Gastrocnemius medialis (tissue), 4 donors: ENCODE data around the gene PIK3IP1. TPM values are rescaled to one million over a fixed set of nuclear protein-coding genes. Genes with fewer than 3 reads are reported as not detected.

Experiments used
- ATAC-seq, 2 donors: fragments of 150-250 bp; one replicate each; pipeline ENCODE4 v1.9.1; 2016
- DNase-seq, 2 donors: peaks; one replicate each; pipeline ENCODE4 v3.0.0-alpha.2; 2019
- H3K27ac ChIP-seq, 4 donors: fragments of 200-600 bp; sonication (generic); 1 replicate in 1 of 4; 2 replicates in 3 of 4; pipeline ENCODE4 v1.5.1; 2016 to 2018; ENCODE audit warnings: mild to moderate bottlenecking in 2 of 4, moderate library complexity in 1 of 4
- H3K27me3 ChIP-seq, 3 donors: fragments of 200-600 bp; sonication (generic) in 2 of 3; 1 replicate in 1 of 3; 2 replicates in 2 of 3; pipeline versions ENCODE4 v1.5.1 to v1.6.0; 2016 to 2019; ENCODE audit warnings: mild to moderate bottlenecking in 1 of 3, moderate library complexity in 1 of 3
- H3K36me3 ChIP-seq, 2 donors: fragments of 200-600 bp; sonication (generic) in 1 of 2; one replicate each; pipeline ENCODE4 v1.5.1; 2017 to 2018
- H3K4me1 ChIP-seq, 2 donors: fragments of 200-600 bp; sonication (generic) in 1 of 2; one replicate each; pipeline ENCODE4 v1.5.1; 2016 to 2017; ENCODE audit warnings: mild to moderate bottlenecking in 2 of 2
- H3K4me3 ChIP-seq, 4 donors: fragments of 200-600 bp; sonication (generic) in 3 of 4; 1 replicate in 1 of 4; 2 replicates in 3 of 4; pipeline ENCODE4 v1.5.1; 2016 to 2019; ENCODE audit warnings: mild to moderate bottlenecking in 2 of 4
- H3K9me3 ChIP-seq, 3 donors: fragments of 200-600 bp; sonication (generic) in 2 of 3; 1 replicate in 1 of 3; 2 replicates in 2 of 3; pipeline ENCODE4 v1.5.1; 2016 to 2019
- CTCF ChIP-seq, 5 experiments: fragments of 450-650 bp in 3 of 5; fragments of 200-600 bp in 2 of 5; sonication (generic) in 2 of 5; IDR thresholded peaks in 4 of 5; conservative IDR thresholded peaks in 1 of 5; 1 replicate in 4 of 5; 2 replicates in 1 of 5; pipeline ENCODE4 v1.5.1; 2016 to 2019; ENCODE audit warnings: antibody characterized with exemption in 5 of 5, mild to moderate bottlenecking in 3 of 5, moderate library complexity in 3 of 5
- POLR2A ChIP-seq, 2 donors: fragments of 450-650 bp; IDR thresholded peaks; one replicate each; pipeline ENCODE4 v1.6.1; 2017; ENCODE audit warnings: antibody characterized with exemption in 2 of 2, mild to moderate bottlenecking in 2 of 2, moderate library complexity in 2 of 2
- in situ Hi-C, 4 donors: fragments of 200-750 bp; cut with MboI; loops; one replicate each; pipeline versions ENCODE4 v1.15.0 to v1.8.0; 2017; ENCODE audit warnings: low sequenced_read_pairs in 4 of 4
- intact Hi-C: fragments of 100-400 bp; cut with DNase I; formaldehyde crosslinking; loops from one replicate; pipeline ENCODE4 v1.15.1; 2023; ENCODE audit warnings: low total_unique reads
- total RNA-seq, 4 donors: library from RNA; depleted of rRNA; stranded (reverse); fragments of >200 nt; gene quantifications; one replicate each; pipeline versions ENCODE4 v1.1.0 to v1.2.3, GENCODE V29; 2016

The PIK3IP1 gene
- total RNA-seq, 4 donors from 2014 or later: 11.2 to 28.3 (median 14.5) TPM

DNA sequence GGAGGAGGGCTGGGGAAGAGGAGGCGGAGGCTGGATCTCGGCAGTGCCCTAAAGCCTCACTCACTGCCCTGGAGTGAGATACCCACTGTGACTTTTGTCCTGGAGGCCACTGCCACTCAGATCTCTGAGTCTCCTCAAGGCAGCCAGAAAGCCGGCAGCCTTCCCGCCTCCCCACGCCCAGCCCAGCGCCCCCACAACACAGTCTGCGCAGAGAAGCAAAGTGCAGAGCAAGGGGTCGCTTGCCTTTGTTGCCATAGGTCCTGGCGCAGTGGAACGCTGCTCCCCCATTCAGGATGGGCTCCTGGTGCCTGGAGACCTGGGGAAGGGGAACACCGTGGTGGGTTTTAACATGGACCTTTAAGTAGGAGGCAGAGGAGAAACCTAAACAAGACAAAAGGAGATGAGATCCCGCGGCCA is 36.3 kb upstream of the PIK3IP1 start:
- TF ChIP-seq CTCF (IDR thresholded peaks at IDR 0.05 in 4 of 5, conservative IDR thresholded peaks at IDR 0.05 in 1 of 5) (no peak), POLR2A (IDR thresholded peaks at IDR 0.05) (no peak)
- Histone ChIP-seq H3K27ac (peak overlapping the region in 2 of 4 donors; percentile 58 to 70), H3K36me3 (peaks cover 0 to 53% of the 10 kb centered on the region in 2 donors), H3K27me3 (no peaks in the 10 kb centered on the region), H3K9me3 (no peaks in the 10 kb centered on the region), H3K4me1 (peaks cover 9 to 19% of the 10 kb centered on the region in 2 donors), H3K4me3 (no peak overlapping the region)
- in situ Hi-C loops (loop anchor here in 1 of 4 donors (25.0 kb wide), 1 partner anchor 309 kb away; no protein-coding TSS in a partner anchor), intact Hi-C loops (no loop called here)
- DNase-seq: no peak
- no peak for ATAC-seq

DNA sequence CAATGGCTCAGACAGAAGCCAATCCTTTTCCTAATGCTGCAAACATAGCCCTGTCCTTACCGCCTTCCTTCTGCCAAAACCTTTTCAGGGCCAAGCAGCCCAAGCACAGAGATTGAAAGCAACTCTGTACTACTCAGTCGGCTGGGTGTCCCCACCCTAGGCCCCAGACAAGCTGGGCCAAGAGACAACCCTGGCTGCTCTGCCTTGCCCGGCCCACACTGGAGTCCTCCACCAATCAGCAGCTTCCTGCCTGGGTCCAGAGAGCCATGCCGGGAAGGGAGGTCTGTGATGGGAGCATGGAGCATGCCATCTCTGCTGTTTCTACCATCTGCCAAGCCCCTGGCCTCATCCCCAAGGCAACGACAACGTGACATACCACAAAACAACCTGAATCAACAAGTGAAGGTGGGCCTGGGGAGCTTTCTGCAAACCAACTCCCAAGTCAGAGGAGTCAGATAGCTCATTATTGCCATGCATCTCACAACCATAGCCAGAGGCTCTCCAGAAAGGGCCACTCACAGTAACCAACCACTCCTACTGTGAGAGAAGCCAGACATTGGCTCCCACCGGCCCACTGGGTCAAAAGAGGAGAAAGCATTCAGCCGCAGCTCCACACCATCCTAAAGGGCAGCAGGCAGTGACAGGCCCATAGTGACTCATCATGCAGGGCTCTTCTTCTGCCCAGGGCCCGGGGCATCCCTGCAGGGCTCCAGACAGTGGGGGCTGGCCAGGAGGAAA is 35.7 kb upstream of the PIK3IP1 start:
- intact Hi-C loops: no loop called here
- H3K9me3 ChIP-seq: no peaks in the 10 kb centered on the region
- in situ Hi-C loops: loop anchor here in 1 of 4 donors (25.0 kb wide), 1 partner anchor 309 kb away; no protein-coding TSS in a partner anchor
- ATAC-seq (no peak), DNase-seq (no peak)
- H3K4me3 ChIP-seq: no peak overlapping the region
- peaks cover 0 to 49% of the 10 kb centered on the region in 2 donors for H3K36me3 ChIP-seq
- no peaks in the 10 kb centered on the region for H3K27me3 ChIP-seq
- H3K27ac ChIP-seq: peak overlapping the region in 1 of 4 donors; percentile 58
- H3K4me1 ChIP-seq: peaks cover 9 to 19% of the 10 kb centered on the region in 2 donors
- TF ChIP-seq CTCF (IDR thresholded peaks at IDR 0.05 in 4 of 5, conservative IDR thresholded peaks at IDR 0.05 in 1 of 5) (no peak), POLR2A (IDR thresholded peaks at IDR 0.05) (no peak)

DNA sequence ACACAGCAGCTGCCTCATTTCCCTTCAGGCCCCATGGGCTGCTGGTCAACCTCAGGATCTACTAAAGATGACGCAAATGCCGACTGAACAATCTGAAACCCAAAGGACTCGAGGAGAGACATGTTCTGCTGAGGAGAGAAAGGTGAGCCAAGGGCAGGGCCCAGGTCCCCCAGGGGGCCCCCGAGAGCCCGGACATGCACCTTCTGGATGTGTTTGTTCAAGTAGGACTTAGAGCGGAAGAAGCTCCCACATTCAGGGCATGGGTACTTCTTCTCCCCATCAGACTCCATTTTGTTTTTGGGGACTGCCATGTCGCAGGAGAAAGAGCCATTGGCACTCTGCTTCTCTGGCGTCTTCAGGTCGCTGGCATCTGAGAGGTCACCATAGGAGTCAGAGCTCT is 34.6 kb upstream of the PIK3IP1 start:
- Histone ChIP-seq H3K36me3 (peaks cover 0 to 38% of the 10 kb centered on the region in 2 donors), H3K4me1 (peaks cover 9 to 19% of the 10 kb centered on the region in 2 donors), H3K27ac (no peak overlapping the region), H3K27me3 (no peaks in the 10 kb centered on the region), H3K9me3 (no peaks in the 10 kb centered on the region), H3K4me3 (no peak overlapping the region)
- no peak for DNase-seq
- intact Hi-C loops (no loop called here), in situ Hi-C loops (loop anchor here in 1 of 4 donors (25.0 kb wide), 1 partner anchor 310 kb away; no protein-coding TSS in a partner anchor)
- no peak for TF ChIP-seq CTCF (IDR thresholded peaks at IDR 0.05 in 4 of 5, conservative IDR thresholded peaks at IDR 0.05 in 1 of 5)
- TF ChIP-seq POLR2A (IDR thresholded peaks at IDR 0.05): no peak
- ATAC-seq: no peak

- no peaks in the 10 kb centered on the region for H3K4me1 ChIP-seq
- peaks cover 0 to 33% of the 10 kb centered on the region in 2 donors for H3K36me3 ChIP-seq
- in situ Hi-C loops (no loop called here), intact Hi-C loops (no loop called here)
- H3K27me3 ChIP-seq: no peaks in the 10 kb centered on the region
- ATAC-seq: no peak
- no peak for DNase-seq
- no peak overlapping the region for H3K4me3 ChIP-seq
- no peak overlapping the region for H3K27ac ChIP-seq
- no peaks in the 10 kb centered on the region for H3K9me3 ChIP-seq
- TF ChIP-seq POLR2A (IDR thresholded peaks at IDR 0.05) (no peak), CTCF (IDR thresholded peaks at IDR 0.05 in 4 of 5, conservative IDR thresholded peaks at IDR 0.05 in 1 of 5) (no peak)
Observed at GRCh38 chr22:31323578-31324550, 31.6 kb upstream of the PIK3IP1 start.
